Measurements from ENCODE around the gene MCC. TPM values are rescaled to one million over a fixed set of nuclear protein-coding genes. Genes with fewer than 3 reads are reported as not detected.

Gene MCC
- total and polyA plus RNA-seq, 7 donors = 1.4 to 13.8 (median 4.4) TPM

- no peak for TF ChIP-seq CTCF (IDR thresholded peaks at IDR 0.05)
- intact Hi-C loops (cut with DNase I) = no loop called here
- Histone ChIP-seq H3K4me1 (no peaks in the 10 kb centered on the region), H3K4me3 (no peak overlapping the region), H3K27ac (no peak overlapping the region), H3K9me3 (no peaks in the 10 kb centered on the region), H3K36me3 (ENCODE audit: insufficient read depth in 1 of 2, low read depth in 1 of 2) (no peaks in the 10 kb centered on the region), H3K27me3 (ENCODE audit: insufficient read depth in 3 of 3, low read length in 2 of 3) (no peaks in the 10 kb centered on the region)
- WGBS, 3 donors = 96 to 99% (median 96%) methylated on average over 4 of the region's 4 CpGs
- DNase-seq (no peak), ATAC-seq (no peak)
Observed at GRCh38 chr5:113268232-113268631, 220.0 kb downstream of the MCC start.

- H3K36me3 ChIP-seq (ENCODE audit: insufficient read depth in 1 of 2, low read depth in 1 of 2) = no peaks in the 10 kb centered on the region
- no peak overlapping the region for H3K4me3 ChIP-seq
- H3K27ac ChIP-seq = no peak overlapping the region
- WGBS, 3 donors = 80 to 87% (median 82%) methylated on average over 6 of the region's 6 CpGs
- intact Hi-C loops (cut with DNase I) = no loop called here
- H3K9me3 ChIP-seq = no peaks in the 10 kb centered on the region
- ATAC-seq (no peak), DNase-seq (no peak)
- H3K27me3 ChIP-seq (ENCODE audit: insufficient read depth in 3 of 3, low read length in 2 of 3) = no peaks in the 10 kb centered on the region
- H3K4me1 ChIP-seq = no peaks in the 10 kb centered on the region
- no peak for TF ChIP-seq CTCF (IDR thresholded peaks at IDR 0.05)
Observed at GRCh38 chr5:113267361-113267900, 220.8 kb downstream of the MCC start.

GRCh38 chr5:113266913-113267227 is 221.4 kb downstream of the MCC start:
- DNase-seq = no peak
- H3K9me3 ChIP-seq = no peaks in the 10 kb centered on the region
- TF ChIP-seq CTCF (IDR thresholded peaks at IDR 0.05) = no peak
- no peak overlapping the region for H3K4me3 ChIP-seq
- peak overlapping the region; percentile 30 for H3K27ac ChIP-seq
- intact Hi-C loops (cut with DNase I) = no loop called here
- no peaks in the 10 kb centered on the region for H3K36me3 ChIP-seq (ENCODE audit: insufficient read depth in 1 of 2, low read depth in 1 of 2)
- 18 to 37% (median 21%) methylated on average over 3 of the region's 3 CpGs for WGBS, 3 donors
- ATAC-seq = peak; percentile 22 to 81 (median 69)
- no peaks in the 10 kb centered on the region for H3K4me1 ChIP-seq
- H3K27me3 ChIP-seq (ENCODE audit: insufficient read depth in 3 of 3, low read length in 2 of 3) = no peaks in the 10 kb centered on the region

DNA sequence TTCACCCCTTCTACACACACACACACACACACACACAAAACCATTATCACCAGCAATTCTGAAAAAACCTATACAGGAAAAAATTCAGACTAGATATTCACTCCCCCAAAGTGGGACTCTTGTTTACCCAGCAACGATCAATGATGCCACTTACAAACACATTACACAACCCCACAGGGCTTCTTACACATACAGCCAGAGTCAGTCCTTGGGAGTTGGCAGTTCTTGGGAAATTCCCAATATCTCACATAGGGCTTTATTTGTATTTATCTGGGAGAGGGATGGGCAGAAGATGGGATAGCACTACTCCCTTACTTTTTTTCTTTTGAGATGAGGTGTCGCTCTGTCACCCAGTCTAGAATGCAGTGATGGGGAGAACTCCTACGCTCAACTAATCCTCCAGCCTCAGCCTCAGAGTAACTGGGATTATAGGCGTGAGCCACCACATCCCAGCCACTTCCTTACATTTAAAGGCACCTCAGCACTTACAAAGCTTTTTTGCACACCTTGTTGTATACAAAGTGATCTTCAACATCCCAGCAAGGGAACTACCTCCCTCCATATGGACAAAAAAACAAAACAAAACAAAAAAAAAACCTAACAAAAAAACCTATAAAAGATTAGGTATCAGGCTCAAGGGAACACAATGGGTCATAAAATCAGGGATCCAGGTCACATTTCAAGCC is 221.9 kb downstream of the MCC start:
- H3K27me3 ChIP-seq (ENCODE audit: insufficient read depth in 3 of 3, low read length in 2 of 3) = no peaks in the 10 kb centered on the region
- H3K27ac ChIP-seq = peak overlapping the region; percentile 30
- H3K4me3 ChIP-seq = no peak overlapping the region
- no peaks in the 10 kb centered on the region for H3K36me3 ChIP-seq (ENCODE audit: insufficient read depth in 1 of 2, low read depth in 1 of 2)
- intact Hi-C loops (cut with DNase I) = no loop called here
- DNase-seq = no peak
- no peak for TF ChIP-seq CTCF (IDR thresholded peaks at IDR 0.05)
- ATAC-seq = peak in 1 of 4 donors; percentile 57
- WGBS, 3 donors = 67 to 88% (median 77%) methylated on average over 4 of the region's 4 CpGs
- H3K4me1 ChIP-seq = no peaks in the 10 kb centered on the region
- no peaks in the 10 kb centered on the region for H3K9me3 ChIP-seq

- DNase-seq (no peak), ATAC-seq (no peak)
- Histone ChIP-seq H3K36me3 (ENCODE audit: insufficient read depth in 1 of 2, low read depth in 1 of 2) (no peaks in the 10 kb centered on the region), H3K4me1 (no peaks in the 10 kb centered on the region), H3K9me3 (no peaks in the 10 kb centered on the region), H3K27me3 (ENCODE audit: insufficient read depth in 3 of 3, low read length in 2 of 3) (no peaks in the 10 kb centered on the region), H3K4me3 (no peak overlapping the region), H3K27ac (no peak overlapping the region)
- intact Hi-C loops (cut with DNase I) = no loop called here
- TF ChIP-seq CTCF (IDR thresholded peaks at IDR 0.05) = no peak
- 85 to 87% (median 86%) methylated on average over 4 of the region's 4 CpGs for WGBS, 3 donors
Observed at GRCh38 chr5:113265190-113265589, 223.1 kb downstream of the MCC start.

All from psoas muscle (tissue), 8 donors.